Mucosa of descending colon (tissue), 3 donors: ENCODE data around the gene RPTOR. TPM values are rescaled to one million over a fixed set of nuclear protein-coding genes. Genes with fewer than 3 reads are reported as not detected.

Experiments
- ATAC-seq: fragments of 200-7000 bp; cut with Tn5 transposase; one replicate; pipeline ENCODE4 v1.9.1; 2020; ENCODE audit warnings: mild to moderate bottlenecking, moderate library complexity
- DNase-seq, 3 donors: peaks; one replicate each; pipeline ENCODE4 v3.0.0-alpha.2; 2020
- H3K36me3 ChIP-seq: fragments of 200-600 bp; one replicate; pipeline ENCODE4 v1.8.0; 2021; ENCODE audit warnings: low read depth, mild to moderate bottlenecking
- H3K4me1 ChIP-seq: fragments of 200-600 bp; one replicate; pipeline ENCODE4 v1.8.0; 2021; ENCODE audit warnings: low read depth, mild to moderate bottlenecking
- H3K4me3 ChIP-seq: fragments of 200-600 bp; one replicate; pipeline ENCODE4 v1.8.0; 2021; ENCODE audit warnings: mild to moderate bottlenecking
- H3K9me3 ChIP-seq: fragments of 200-600 bp; one replicate; pipeline ENCODE4 v1.8.0; 2021; ENCODE audit warnings: mild to moderate bottlenecking
- intact Hi-C, 2 donors: fragments of 100-400 bp; cut with DNase I in 1 of 2; cut with micrococcal nuclease in 1 of 2; formaldehyde crosslinking; loops; one replicate each; pipeline versions ENCODE4 v1.11.0 to v1.11.1; 2022; cut with DNase I, micrococcal nuclease
- total RNA-seq, 3 donors: library from RNA; stranded (reverse); fragmentation: NEBNext Ultra II Directional in 2 of 3; extraction: Animal tissue kit (Norgen Biotek cat#: 25700) in 2 of 3; gene quantifications; one replicate each; pipeline versions ENCODE4 v1.2.1 to v1.2.4, GENCODE V29; 2021 to 2023
- TF ChIP-seq, protein P1 (sequence below): fragments of 200-600 bp; IDR thresholded peaks from one replicate; pipeline ENCODE4 v1.8.0; 2022; ENCODE audit warnings: antibody characterized with exemption, mild to moderate bottlenecking
- donor health status: DM: no; HTN: no; CAD: no; lungs with moderate emphysema.
- donor health status: DM: no; HTN: no; CAD: no.
- donor health status: DM: no; HTN: yes; CAD: no.

RPTOR gene
- total RNA-seq, 3 donors from 2014 or later = 30.5 to 44.4 (median 37.2) TPM

DNA sequence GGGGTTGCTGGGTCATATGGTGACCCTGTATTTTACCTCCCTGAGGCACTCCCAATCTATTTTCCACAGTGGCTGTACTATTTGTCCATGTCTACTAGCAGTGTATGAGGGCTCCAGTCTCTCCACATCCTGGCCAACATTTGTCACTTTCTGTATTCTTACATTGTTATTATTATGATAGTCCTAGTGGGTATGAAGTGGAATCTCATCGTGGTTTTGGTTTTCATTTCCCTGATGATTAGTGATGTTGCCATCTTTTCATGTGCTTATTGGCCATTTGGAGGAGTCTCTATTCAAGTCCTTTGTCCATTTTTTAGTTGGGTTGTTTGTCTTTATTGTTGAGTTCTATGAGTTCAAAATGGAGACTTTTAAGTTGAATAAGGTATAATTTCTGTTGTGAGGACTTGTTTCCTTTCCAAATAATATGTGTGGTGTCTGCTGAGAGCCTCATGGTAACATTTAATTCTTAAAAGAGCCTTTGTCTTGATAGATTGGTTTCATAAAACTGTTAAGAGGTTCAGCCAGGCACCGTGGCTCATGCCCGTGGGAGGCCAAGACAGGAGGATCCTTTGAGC lies 108.2 kb downstream of the RPTOR start:
- Histone ChIP-seq H3K4me3 (no peak overlapping the region), H3K9me3 (peaks cover 4% of the 10 kb centered on the region), H3K4me1 (no peaks in the 10 kb centered on the region), H3K36me3 (no peaks in the 10 kb centered on the region)
- ATAC-seq = no peak
- intact Hi-C loops = no loop called here
- DNase-seq = no peak
- TF ChIP-seq, protein P1, sequence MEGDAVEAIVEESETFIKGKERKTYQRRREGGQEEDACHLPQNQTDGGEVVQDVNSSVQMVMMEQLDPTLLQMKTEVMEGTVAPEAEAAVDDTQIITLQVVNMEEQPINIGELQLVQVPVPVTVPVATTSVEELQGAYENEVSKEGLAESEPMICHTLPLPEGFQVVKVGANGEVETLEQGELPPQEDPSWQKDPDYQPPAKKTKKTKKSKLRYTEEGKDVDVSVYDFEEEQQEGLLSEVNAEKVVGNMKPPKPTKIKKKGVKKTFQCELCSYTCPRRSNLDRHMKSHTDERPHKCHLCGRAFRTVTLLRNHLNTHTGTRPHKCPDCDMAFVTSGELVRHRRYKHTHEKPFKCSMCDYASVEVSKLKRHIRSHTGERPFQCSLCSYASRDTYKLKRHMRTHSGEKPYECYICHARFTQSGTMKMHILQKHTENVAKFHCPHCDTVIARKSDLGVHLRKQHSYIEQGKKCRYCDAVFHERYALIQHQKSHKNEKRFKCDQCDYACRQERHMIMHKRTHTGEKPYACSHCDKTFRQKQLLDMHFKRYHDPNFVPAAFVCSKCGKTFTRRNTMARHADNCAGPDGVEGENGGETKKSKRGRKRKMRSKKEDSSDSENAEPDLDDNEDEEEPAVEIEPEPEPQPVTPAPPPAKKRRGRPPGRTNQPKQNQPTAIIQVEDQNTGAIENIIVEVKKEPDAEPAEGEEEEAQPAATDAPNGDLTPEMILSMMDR = no peak

- H3K9me3 ChIP-seq = peaks cover 4% of the 10 kb centered on the region
- TF ChIP-seq, protein P1 = no peak
- DNase-seq (peak in 1 of 3 donors; percentile 28), ATAC-seq (peak; percentile 74)
- intact Hi-C loops = no loop called here
- no peak overlapping the region for H3K4me3 ChIP-seq
- H3K36me3 ChIP-seq = no peaks in the 10 kb centered on the region
- H3K4me1 ChIP-seq = no peaks in the 10 kb centered on the region
These were observed 109.2 kb downstream of the RPTOR start for GRCh38 chr17:80653856-80654255.

- Histone ChIP-seq H3K9me3 (peaks cover 4% of the 10 kb centered on the region), H3K4me3 (no peak overlapping the region), H3K4me1 (no peaks in the 10 kb centered on the region), H3K36me3 (no peaks in the 10 kb centered on the region)
- intact Hi-C loops = no loop called here
- TF ChIP-seq, protein P1 = no peak
- DNase-seq = no peak
- no peak for ATAC-seq
These were observed 111.0 kb downstream of the RPTOR start for GRCh38 chr17:80655608-80656007.

GRCh38 chr17:80656590-80656989 lies 112.0 kb downstream of the RPTOR start:
- H3K9me3 ChIP-seq = peaks cover 4% of the 10 kb centered on the region
- no peaks in the 10 kb centered on the region for H3K4me1 ChIP-seq
- H3K36me3 ChIP-seq = no peaks in the 10 kb centered on the region
- no peak overlapping the region for H3K4me3 ChIP-seq
- no peak for DNase-seq
- TF ChIP-seq, protein P1 = no peak
- intact Hi-C loops = no loop called here
- ATAC-seq = no peak

DNA sequence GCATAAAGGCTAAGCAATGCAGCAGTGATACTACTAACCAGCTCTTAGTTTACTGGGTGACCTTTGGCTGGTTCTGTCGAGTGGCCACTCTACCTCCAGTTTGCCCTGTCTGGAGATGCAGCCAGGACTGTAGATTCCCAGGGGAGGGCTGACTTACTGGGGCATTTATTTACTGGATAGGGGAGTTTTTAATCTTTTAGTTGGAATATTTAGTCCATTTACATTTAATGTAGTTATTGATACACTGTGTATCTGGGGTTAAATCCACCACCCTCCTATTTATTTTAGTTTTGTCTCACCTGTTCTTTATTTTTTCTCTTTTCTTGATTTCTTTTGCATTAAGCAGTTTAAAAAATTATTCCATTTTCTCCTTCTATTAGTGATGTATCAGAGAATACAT lies 112.9 kb downstream of the RPTOR start:
- Histone ChIP-seq H3K36me3 (no peaks in the 10 kb centered on the region), H3K4me1 (no peaks in the 10 kb centered on the region), H3K4me3 (no peak overlapping the region), H3K9me3 (peaks cover 4% of the 10 kb centered on the region)
- no peak for DNase-seq
- no peak for ATAC-seq
- TF ChIP-seq, protein P1 = no peak
- intact Hi-C loops = no loop called here

DNA sequence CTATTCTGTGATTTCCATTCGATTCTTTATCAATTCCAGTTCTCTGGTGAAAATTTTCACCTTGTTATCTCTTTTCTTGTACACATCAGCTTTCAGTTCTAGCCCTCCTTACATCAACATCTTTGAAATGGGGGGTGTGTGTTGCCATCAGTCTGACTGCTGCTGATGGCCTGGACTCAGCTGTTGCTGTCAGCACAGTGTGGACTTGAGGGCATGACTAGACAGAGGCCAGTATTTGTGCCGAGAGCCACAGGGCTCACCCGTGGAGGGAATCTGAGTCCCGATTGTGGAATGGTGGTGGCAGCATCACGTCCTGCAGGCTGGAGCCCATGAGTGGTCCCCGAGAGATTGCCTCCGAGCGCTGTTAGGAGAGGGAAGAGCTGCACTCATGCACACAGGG lies 114.2 kb downstream of the RPTOR start:
- ATAC-seq (no peak), DNase-seq (peak in 1 of 3 donors; percentile 15)
- Histone ChIP-seq H3K36me3 (no peaks in the 10 kb centered on the region), H3K4me3 (no peak overlapping the region), H3K9me3 (peaks cover 4% of the 10 kb centered on the region), H3K4me1 (no peaks in the 10 kb centered on the region)
- TF ChIP-seq, protein P1 = no peak
- intact Hi-C loops = no loop called here
